ENCODE measurements around the gene FKBP2. TPM values are rescaled to one million over a fixed set of nuclear protein-coding genes. Genes with fewer than 3 reads are reported as not detected.

Gene FKBP2
- 24.6 and 56.9 TPM in 2 replicates for polyA plus RNA-seq (2014; cell fraction: cytosol; rRNA removed)
- 27.8 and 42.6 TPM in 2 replicates for polyA plus RNA-seq (2014; cell fraction: nucleus; rRNA removed)

GRCh38 chr11:64240435-64241240 is at the start of gene FKBP2:
FKBP2 (plus strand) TSS chr11:64241095; CDS start chr11:64242388, 1,293 bp downstream.
- peak; percentile 97 for DNase-seq (ENCODE audit: low spot score)

GRCh38 chr11:64192434-64192833 is 48.5 kb upstream of the FKBP2 start:
- DNase-seq (ENCODE audit: low spot score), result no peak

GRCh38 chr11:64196626-64197025 is 44.3 kb upstream of the FKBP2 start:
- DNase-seq (ENCODE audit: low spot score), result no peak

- no peak for DNase-seq (ENCODE audit: low spot score)
These were observed 42.4 kb upstream of the FKBP2 start for GRCh38 chr11:64198511-64198910.

GRCh38 chr11:64201543-64201942 is 39.4 kb upstream of the FKBP2 start:
- no peak for DNase-seq (ENCODE audit: low spot score)

GRCh38 chr11:64202992-64203391 is 37.9 kb upstream of the FKBP2 start:
- DNase-seq (ENCODE audit: low spot score), result no peak

GRCh38 chr11:64203421-64204079 is 37.3 kb upstream of the FKBP2 start:
- no peak for DNase-seq (ENCODE audit: low spot score)

GRCh38 chr11:64204080-64204440 is 36.8 kb upstream of the FKBP2 start:
- no peak for DNase-seq (ENCODE audit: low spot score)

GRCh38 chr11:64204464-64204989 is 36.4 kb upstream of the FKBP2 start:
- DNase-seq (ENCODE audit: low spot score), result peak; percentile 64

- no peak for DNase-seq (ENCODE audit: low spot score)
These were observed 34.2 kb upstream of the FKBP2 start, which contains the start of gene FERMT3 for GRCh38 chr11:64206457-64207255. FERMT3 (plus strand) TSS chr11:64206721; CDS start chr11:64207365, 644 bp downstream.

- DNase-seq (ENCODE audit: low spot score), result no peak
These were observed 33.4 kb upstream of the FKBP2 start for GRCh38 chr11:64207256-64208085.

GRCh38 chr11:64208086-64208795 is 32.7 kb upstream of the FKBP2 start:
- DNase-seq (ENCODE audit: low spot score), result no peak

GRCh38 chr11:64208796-64209562 is 31.9 kb upstream of the FKBP2 start:
- DNase-seq (ENCODE audit: low spot score), result no peak

- DNase-seq (ENCODE audit: low spot score), result no peak
These were observed 31.4 kb upstream of the FKBP2 start for GRCh38 chr11:64209563-64209843.

- DNase-seq (ENCODE audit: low spot score), result no peak
These were observed 30.4 kb upstream of the FKBP2 start for GRCh38 chr11:64210301-64211020.

GRCh38 chr11:64211181-64211872 is 29.6 kb upstream of the FKBP2 start:
- no peak for DNase-seq (ENCODE audit: low spot score)

- DNase-seq (ENCODE audit: low spot score), result no peak
These were observed 24.0 kb upstream of the FKBP2 start for GRCh38 chr11:64216879-64217278.

- DNase-seq (ENCODE audit: low spot score), result no peak
These were observed 22.1 kb upstream of the FKBP2 start for GRCh38 chr11:64218628-64219353.
